ENCODE results near the gene CUBN.

The CUBN gene

DNA sequence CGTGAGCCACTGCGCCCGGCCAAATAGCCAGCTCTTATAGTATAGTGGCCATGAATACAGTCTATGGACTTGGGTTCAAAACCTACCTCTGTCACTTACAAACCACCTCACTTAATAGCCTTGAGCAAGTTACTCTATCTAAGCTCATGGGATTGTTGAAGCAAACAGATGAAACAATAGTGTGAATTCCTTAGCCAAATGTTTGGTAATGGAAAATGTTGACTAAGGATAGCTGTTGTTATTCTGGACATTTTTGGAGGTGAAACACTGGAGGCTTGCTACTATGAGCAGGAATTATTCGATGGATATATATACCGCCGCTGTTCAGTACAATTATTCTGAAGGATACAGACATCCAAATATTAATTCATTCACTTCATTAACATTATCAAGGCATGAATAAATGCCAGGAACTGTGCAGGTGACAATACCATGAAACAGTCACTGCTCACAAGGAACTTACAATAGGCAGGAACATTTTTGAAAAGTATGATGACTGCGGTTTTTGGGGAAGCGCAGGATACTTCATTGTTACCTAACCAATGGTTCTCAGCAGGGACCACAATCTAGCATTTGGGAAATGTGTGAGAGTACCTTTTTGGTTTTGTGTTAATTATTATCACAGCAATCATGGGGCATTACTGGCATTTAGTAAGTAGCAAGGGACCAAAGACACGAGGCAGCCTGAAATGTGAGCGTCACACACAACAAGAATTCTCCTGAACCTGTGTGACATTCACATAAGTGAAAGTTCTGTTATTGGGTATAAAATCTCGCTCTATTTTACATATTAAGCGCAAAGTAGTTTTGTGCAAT is 55.7 kb downstream of the CUBN start:
- Histone ChIP-seq H3K4me1 (no peaks in the 10 kb centered on the region), H3K27ac (no peak overlapping the region), H3K36me3 (ENCODE audit: control insufficient read depth, insufficient read depth, low read length) (no peaks in the 10 kb centered on the region), H2AFZ (no peak overlapping the region), H3K27me3 (ENCODE audit: control insufficient read depth, insufficient read depth, low read length) (no peaks in the 10 kb centered on the region), H3K79me2 (no peaks in the 10 kb centered on the region), H3K9ac (no peak overlapping the region), H3K4me3 (ENCODE audit: low read depth, low read length) (no peak overlapping the region), H3K9me3 (ENCODE audit: control insufficient read depth, low read length) (no peaks in the 10 kb centered on the region), H3K4me2 (ENCODE audit: low read length) (no peak overlapping the region)
- TF ChIP-seq, protein P1, sequence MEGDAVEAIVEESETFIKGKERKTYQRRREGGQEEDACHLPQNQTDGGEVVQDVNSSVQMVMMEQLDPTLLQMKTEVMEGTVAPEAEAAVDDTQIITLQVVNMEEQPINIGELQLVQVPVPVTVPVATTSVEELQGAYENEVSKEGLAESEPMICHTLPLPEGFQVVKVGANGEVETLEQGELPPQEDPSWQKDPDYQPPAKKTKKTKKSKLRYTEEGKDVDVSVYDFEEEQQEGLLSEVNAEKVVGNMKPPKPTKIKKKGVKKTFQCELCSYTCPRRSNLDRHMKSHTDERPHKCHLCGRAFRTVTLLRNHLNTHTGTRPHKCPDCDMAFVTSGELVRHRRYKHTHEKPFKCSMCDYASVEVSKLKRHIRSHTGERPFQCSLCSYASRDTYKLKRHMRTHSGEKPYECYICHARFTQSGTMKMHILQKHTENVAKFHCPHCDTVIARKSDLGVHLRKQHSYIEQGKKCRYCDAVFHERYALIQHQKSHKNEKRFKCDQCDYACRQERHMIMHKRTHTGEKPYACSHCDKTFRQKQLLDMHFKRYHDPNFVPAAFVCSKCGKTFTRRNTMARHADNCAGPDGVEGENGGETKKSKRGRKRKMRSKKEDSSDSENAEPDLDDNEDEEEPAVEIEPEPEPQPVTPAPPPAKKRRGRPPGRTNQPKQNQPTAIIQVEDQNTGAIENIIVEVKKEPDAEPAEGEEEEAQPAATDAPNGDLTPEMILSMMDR (IDR thresholded peaks at IDR 0.05) = no peak

DNA sequence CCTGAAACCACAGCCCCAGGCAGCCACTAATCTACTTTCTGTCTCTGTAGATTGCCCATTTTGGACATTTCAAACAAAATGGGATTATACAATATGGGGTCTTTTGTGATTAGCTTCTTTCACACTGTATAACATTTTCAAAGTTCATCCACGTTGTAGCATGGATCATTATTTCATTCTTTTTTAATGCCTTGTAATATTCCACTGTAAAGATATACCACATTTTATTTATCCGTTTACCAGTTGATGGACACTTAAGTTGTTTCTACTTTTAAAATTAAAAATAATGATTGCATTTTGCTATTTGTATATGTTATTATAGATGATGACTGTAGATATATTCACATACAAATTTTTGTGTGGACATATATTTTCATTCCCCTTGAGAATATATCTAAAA is 60.7 kb downstream of the CUBN start:
- TF ChIP-seq, protein P1 (IDR thresholded peaks at IDR 0.05) = no peak
- H3K27me3 ChIP-seq (ENCODE audit: control insufficient read depth, insufficient read depth, low read length) = no peaks in the 10 kb centered on the region
- no peak overlapping the region for H3K27ac ChIP-seq
- no peak overlapping the region for H3K4me2 ChIP-seq (ENCODE audit: low read length)
- H2AFZ ChIP-seq = no peak overlapping the region
- H3K79me2 ChIP-seq = no peaks in the 10 kb centered on the region
- H3K4me1 ChIP-seq = no peaks in the 10 kb centered on the region
- no peak overlapping the region for H3K9ac ChIP-seq
- H3K36me3 ChIP-seq (ENCODE audit: control insufficient read depth, insufficient read depth, low read length) = no peaks in the 10 kb centered on the region
- H3K4me3 ChIP-seq (ENCODE audit: low read depth, low read length) = no peak overlapping the region
- no peaks in the 10 kb centered on the region for H3K9me3 ChIP-seq (ENCODE audit: control insufficient read depth, low read length)

DNA sequence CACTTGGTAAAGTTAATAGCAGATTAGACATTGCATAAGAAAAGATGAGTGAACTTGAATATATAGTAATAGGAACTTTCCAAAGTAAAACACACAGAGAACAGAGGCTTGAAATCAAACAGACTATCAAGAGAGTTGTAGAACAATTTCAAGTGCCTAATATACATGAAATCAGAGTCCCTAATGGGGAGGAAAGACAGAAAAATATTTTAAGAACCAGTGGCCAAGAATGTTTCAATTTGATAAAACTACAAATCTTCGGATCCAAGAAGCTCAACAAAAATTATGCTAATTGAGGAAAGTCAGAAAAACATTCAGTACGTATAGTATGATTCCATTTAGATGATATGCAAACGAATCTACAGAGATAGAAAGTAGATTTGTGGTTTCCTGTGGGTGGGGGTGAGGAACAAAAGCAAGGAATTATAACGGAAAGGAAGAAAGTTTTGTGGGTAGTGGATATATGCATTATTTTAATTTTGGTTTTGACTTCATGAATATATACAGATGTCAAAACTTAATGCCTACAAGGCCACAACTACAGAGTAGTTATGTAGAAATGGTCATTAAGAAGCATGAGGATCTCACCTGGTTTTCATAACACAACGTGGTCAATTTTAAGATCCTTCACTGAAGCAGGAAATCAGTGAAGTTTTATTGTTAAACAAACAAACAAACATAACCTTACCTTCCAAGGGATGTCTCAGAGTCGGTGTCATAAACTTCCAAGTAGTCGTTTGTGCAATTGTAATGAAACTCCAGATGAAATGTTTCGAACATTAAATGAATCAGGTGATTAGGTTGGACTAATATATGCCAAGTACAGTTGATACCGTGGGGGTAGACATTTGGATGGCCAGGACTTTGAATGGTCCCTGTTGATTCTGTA is 62.0 kb downstream of the CUBN start:
- H3K9ac ChIP-seq = no peak overlapping the region
- H3K4me2 ChIP-seq (ENCODE audit: low read length) = no peak overlapping the region
- H3K4me3 ChIP-seq (ENCODE audit: low read depth, low read length) = no peak overlapping the region
- TF ChIP-seq, protein P1 (IDR thresholded peaks at IDR 0.05) = no peak
- H2AFZ ChIP-seq = no peak overlapping the region
- no peaks in the 10 kb centered on the region for H3K27me3 ChIP-seq (ENCODE audit: control insufficient read depth, insufficient read depth, low read length)
- peaks cover 6% of the 10 kb centered on the region for H3K4me1 ChIP-seq
- H3K9me3 ChIP-seq (ENCODE audit: control insufficient read depth, low read length) = no peaks in the 10 kb centered on the region
- H3K79me2 ChIP-seq = no peaks in the 10 kb centered on the region
- H3K27ac ChIP-seq = no peak overlapping the region
- H3K36me3 ChIP-seq (ENCODE audit: control insufficient read depth, insufficient read depth, low read length) = no peaks in the 10 kb centered on the region

DNA sequence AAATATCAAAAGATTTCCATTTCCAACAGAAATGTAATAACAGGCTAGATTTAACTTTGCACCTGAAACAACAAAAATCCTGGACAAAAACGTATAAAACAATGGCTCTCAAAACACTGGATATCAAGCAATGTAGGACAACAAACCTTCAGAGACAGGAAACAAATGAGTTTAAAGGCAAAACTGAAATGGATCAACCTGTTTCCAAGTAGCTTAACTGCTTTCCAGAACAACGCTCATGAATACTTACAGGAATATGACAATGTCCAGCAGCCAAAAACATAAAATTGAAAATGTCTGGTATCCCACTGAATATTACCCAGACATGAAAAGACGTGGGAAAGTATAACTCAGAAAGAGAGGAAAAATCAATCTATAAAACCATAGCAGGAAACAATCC is 62.8 kb downstream of the CUBN start:
- no peak overlapping the region for H3K4me2 ChIP-seq (ENCODE audit: low read length)
- TF ChIP-seq, protein P1 (IDR thresholded peaks at IDR 0.05) = no peak
- H3K36me3 ChIP-seq (ENCODE audit: control insufficient read depth, insufficient read depth, low read length) = no peaks in the 10 kb centered on the region
- H3K9ac ChIP-seq = no peak overlapping the region
- no peak overlapping the region for H2AFZ ChIP-seq
- no peak overlapping the region for H3K27ac ChIP-seq
- no peaks in the 10 kb centered on the region for H3K9me3 ChIP-seq (ENCODE audit: control insufficient read depth, low read length)
- no peaks in the 10 kb centered on the region for H3K79me2 ChIP-seq
- H3K4me1 ChIP-seq = peaks cover 6% of the 10 kb centered on the region
- H3K4me3 ChIP-seq (ENCODE audit: low read depth, low read length) = no peak overlapping the region
- no peaks in the 10 kb centered on the region for H3K27me3 ChIP-seq (ENCODE audit: control insufficient read depth, insufficient read depth, low read length)

Measured in parathyroid adenoma (tissue), 2 donors.